GM12878 (cell line): ENCODE measurements around the gene CDCA3. TPM values are rescaled to one million over a fixed set of nuclear protein-coding genes. Genes with fewer than 3 reads are reported as not detected.

ENCODE experiments used
- ATAC-seq: fragments of 200-7000 bp; cut with Tn5 transposase; 3 replicates; pipeline ENCODE4 v1.9.1; 2020; ENCODE audit warnings: mild to moderate bottlenecking, moderate library complexity
- BruUV-seq: library from RNA; stranded (reverse); fragments of 400-500 nt; replicated peaks from 2 replicates; lab custom pipeline; 2021; lab: Mats Ljungman, UMichigan
- CTCF ChIA-PET: fragments of 300-600 bp; sonication (Branson Sonifier 250); formaldehyde crosslinking; extraction: SDS; loops from one replicate; lab custom pipeline; 2021; ENCODE audit warnings: inconsistent platforms; lab: Yijun Ruan, JAX
- POLR2A ChIA-PET: fragments of 350-600 bp; formaldehyde crosslinking; extraction: SDS; loops from one replicate; lab custom pipeline; 2021; ENCODE audit warnings: inconsistent platforms; lab: Charles Lee
- RAD21 ChIA-PET: fragments of 300-600 bp; sonication (Branson Sonifier 250); formaldehyde crosslinking; loops from one replicate; lab custom pipeline; 2023; ENCODE audit warnings: antibody characterized with exemption; ENCODE audit not compliant: unreplicated experiment; lab: Charles Lee
- SMC1A ChIA-PET: fragments of 300-600 bp; sonication (Branson Sonifier 250); formaldehyde crosslinking; loops from one replicate; lab custom pipeline; 2023; ENCODE audit not compliant: unreplicated experiment, uncharacterized antibody; lab: Charles Lee
- DNase-seq: peaks from one replicate; pipeline ENCODE4 v3.0.0-alpha.2; 2011; ENCODE audit warnings: low read depth, low spot score
- FAIRE-seq: peaks from 3 replicates; lab custom pipeline; 2011; peaks lifted over from hg19 to GRCh38; lab: Jason Lieb, UNC
- H2AFZ ChIP-seq: 2 replicates; pipeline ENCODE4 v1.6.0; 2011; ENCODE audit warnings: low read depth, low read length, control low read depth; ENCODE audit not compliant: control insufficient read depth
- H3K27ac ChIP-seq: 2 replicates; pipeline ENCODE4 v1.5.1; 2011; ENCODE audit warnings: control low read depth; ENCODE audit not compliant: control insufficient read depth, insufficient read depth
- H3K27me3 ChIP-seq, 2 experiments: replicated peaks in 1 of 2; 2 replicates each; pipeline versions ENCODE4 v1.6.0 to v1.6.1; 2011; ENCODE audit warnings: low read length in 1 of 2; ENCODE audit not compliant: control insufficient read depth in 2 of 2, insufficient read depth in 2 of 2
- H3K36me3 ChIP-seq, 2 experiments: 2 replicates each; pipeline ENCODE4 v1.5.1; 2011; ENCODE audit warnings: low read length in 1 of 2; ENCODE audit not compliant: control insufficient read depth in 2 of 2, insufficient read depth in 2 of 2
- H3K4me1 ChIP-seq: 2 replicates; pipeline ENCODE4 v1.6.1; 2011; ENCODE audit warnings: mild to moderate bottlenecking, low read length, moderate library complexity, mixed read lengths; ENCODE audit not compliant: control insufficient read depth, insufficient read depth
- H3K4me2 ChIP-seq: 2 replicates; pipeline ENCODE4 v1.6.0; 2011; ENCODE audit warnings: control low read depth; ENCODE audit not compliant: control insufficient read depth, insufficient read depth
- H3K4me3 ChIP-seq: fragments of 200-600 bp; sonication (generic); 2 replicates; pipeline ENCODE4 v1.5.1; 2016
- H3K79me2 ChIP-seq: 2 replicates; pipeline ENCODE4 v1.6.0; 2011; ENCODE audit warnings: low read length; ENCODE audit not compliant: control insufficient read depth, insufficient read depth
- H3K9ac ChIP-seq: 2 replicates; pipeline ENCODE4 v1.8.0; 2011; ENCODE audit warnings: low read length, control low read depth, mixed read lengths; ENCODE audit not compliant: control insufficient read depth, insufficient read depth
- H3K9me3 ChIP-seq: replicated peaks from 3 replicates; pipeline ENCODE4 v1.5.1; 2011; ENCODE audit warnings: mild to moderate bottlenecking, low read length; ENCODE audit not compliant: control insufficient read depth, insufficient read depth
- H4K20me1 ChIP-seq: 2 replicates; pipeline ENCODE4 v1.6.0; 2011; ENCODE audit not compliant: control insufficient read depth, insufficient read depth
- CBFB ChIP-seq: IDR thresholded peaks from 2 replicates; pipeline ENCODE4 v1.6.1; 2016; ENCODE audit warnings: antibody characterized with exemption, low read depth
- CHD1 ChIP-seq: IDR thresholded peaks from 2 replicates; pipeline ENCODE4 v1.6.1; 2012; ENCODE audit warnings: low read depth, low read length, improper control_type of control experiment
- CHD2 ChIP-seq: IDR thresholded peaks from 2 replicates; pipeline ENCODE4 v1.6.1; 2011; ENCODE audit warnings: low read depth, low read length, improper control_type of control experiment, borderline replicate concordance
- EZH2 ChIP-seq: IDR thresholded peaks from 2 replicates; pipeline ENCODE4 v1.6.1; 2012; ENCODE audit warnings: low read depth, mild to moderate bottlenecking, control low read depth, inconsistent platforms, low read length, borderline replicate concordance; ENCODE audit not compliant: control insufficient read depth
- MTA2 ChIP-seq: fragments of 450-650 bp; IDR thresholded peaks from 2 replicates; pipeline ENCODE4 v1.6.1; 2016; ENCODE audit warnings: low read depth, mild to moderate bottlenecking, moderate library complexity
- MYB ChIP-seq: fragments of 150-350 bp; IDR thresholded peaks from 2 replicates; pipeline ENCODE4 v1.6.1; 2014; ENCODE audit warnings: mild to moderate bottlenecking, low read depth, low read length, borderline replicate concordance
- NBN ChIP-seq: fragments of 450-650 bp; IDR thresholded peaks from 2 replicates; pipeline ENCODE4 v1.6.1; 2016
- SP1 ChIP-seq: IDR thresholded peaks from one replicate; pipeline ENCODE4 v1.6.1; 2011; ENCODE audit warnings: low read depth, low read length
- SUZ12 ChIP-seq: fragments of 200-600 bp; sonication (generic); IDR thresholded peaks from one replicate; pipeline ENCODE4 v1.6.1; 2018; ENCODE audit warnings: antibody characterized with exemption, mild to moderate bottlenecking; ENCODE audit not compliant: unreplicated experiment
- WGBS: methylation state at CpG from one replicate; pipeline ENCODE4 v1.1.6; 2016; ENCODE audit warnings: low lambda C conversion rate; ENCODE audit not compliant: insufficient replicate concordance, insufficient coverage; ENCODE audit errors: missing lambda C conversion rate; 5-methylcytosine and 5-hydroxymethylcytosine counted together
- in situ Hi-C: fragments of 300-500 bp; cut with MboI; formaldehyde crosslinking; loops from 9 replicates; pipeline ENCODE4 v1.14.3; 2018; ENCODE audit warnings: mixed read lengths
- intact Hi-C: fragments of 100-400 bp; cut with micrococcal nuclease; formaldehyde crosslinking; loops from one replicate; pipeline ENCODE4 v1.14.2; 2022; ENCODE audit not compliant: unreplicated experiment
- polyA plus RNA-seq, 11 experiments: library from polyadenylated mRNA; depleted of rRNA in 4 of 11; unstranded in 6 of 11; stranded (reverse) in 5 of 11; fragments of >200 nt; fragmentation: Nextera tagmentation in 4 of 11; fragmentation: Illumina TruSeq in 1 of 11; extraction: Ambion mirVana in 4 of 11; extraction: Trizol in 1 of 11; gene quantifications; 1 replicate in 1 of 11; 2 replicates in 10 of 11; pipeline versions ENCODE4 v1.2.1 to v1.2.3, GENCODE V29; 2011 to 2016; ENCODE audit warnings: inconsistent platforms in 2 of 11, missing spikeins in 2 of 11, low read depth in 1 of 11
- total RNA-seq, 4 experiments: library from RNA; depleted of rRNA in 3 of 4; stranded (reverse); fragments of >200 nt in 3 of 4; fragmentation: Illumina TruSeq in 1 of 4; extraction: Trizol in 1 of 4; gene quantifications; 2 replicates each; pipeline versions ENCODE4 v1.2.1 to v1.2.3, GENCODE V29; 2013 to 2021
- TF ChIP-seq, protein P1 (sequence below): IDR thresholded peaks from 2 replicates; pipeline ENCODE4 v1.6.1; 2012; ENCODE audit warnings: low read depth, low read length, improper control_type of control experiment
- TF ChIP-seq, protein P2 (sequence below): fragments of 450-650 bp; IDR thresholded peaks from 2 replicates; pipeline ENCODE4 v1.6.1; 2017; ENCODE audit warnings: low read depth, mild to moderate bottlenecking, moderate library complexity

The CDCA3 gene
- total and polyA plus RNA-seq, 10 of the 15 experiments (the other 5 are each of a cell fraction or from before 2014, with no cell fraction given), result 34.5 to 148 (median 97.4) TPM

DNA sequence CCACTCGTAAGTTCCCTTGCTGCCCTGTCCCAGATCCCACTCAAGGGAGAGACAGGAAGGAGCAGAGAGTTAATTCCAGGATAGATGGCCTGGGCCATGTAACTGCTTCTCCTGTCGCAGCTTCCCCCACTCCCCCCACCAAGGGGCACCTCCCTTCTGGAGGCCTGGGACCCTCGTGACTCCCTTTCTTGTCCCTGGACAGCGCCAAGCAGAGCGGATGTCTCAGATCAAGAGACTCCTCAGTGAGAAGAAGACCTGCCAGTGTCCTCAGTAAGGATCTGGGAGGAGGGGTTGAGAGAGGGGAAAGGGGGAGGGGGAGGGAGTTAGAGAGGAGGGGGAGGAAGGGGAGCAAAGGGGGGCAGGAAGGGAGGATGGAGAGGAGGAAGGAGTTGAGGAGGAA lies 32.4 kb downstream of the CDCA3 start (continued):
- no peak for TF ChIP-seq CHD2
- no peak for TF ChIP-seq CBFB
- TF ChIP-seq NBN, result no peak
- no peak for TF ChIP-seq SP1
- TF ChIP-seq MTA2, result no peak
- TF ChIP-seq MYB, result no peak
- TF ChIP-seq CHD1, result no peak
- TF ChIP-seq, all 136 proteins: peak for 0

DNA sequence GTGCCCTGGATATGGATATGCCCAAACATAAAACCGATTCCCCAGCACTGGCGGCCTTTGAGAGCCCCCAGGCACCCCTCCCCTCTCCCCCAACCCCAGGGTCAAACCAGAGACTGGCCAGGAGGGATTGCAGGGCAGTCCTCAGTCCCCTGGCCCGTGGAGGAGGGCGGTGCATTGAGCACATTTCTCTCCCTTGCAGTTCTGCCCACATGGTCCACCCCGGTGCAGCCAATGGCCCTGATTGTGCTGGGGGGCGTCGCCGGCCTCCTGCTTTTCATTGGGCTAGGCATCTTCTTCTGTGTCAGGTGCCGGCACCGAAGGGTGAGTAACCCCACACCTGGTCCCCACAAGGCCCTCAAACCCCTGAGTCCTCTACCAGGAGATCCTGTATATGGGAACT lies 32.9 kb downstream of the CDCA3 start:
- Histone ChIP-seq H3K36me3 (no peaks in the 10 kb centered on the region), H3K79me2 (no peaks in the 10 kb centered on the region), H3K4me1 (no peaks in the 10 kb centered on the region; the same call in 1 of the 2 replicates), H4K20me1 (no peaks in the 10 kb centered on the region), H2AFZ (no peak overlapping the region), H3K4me3 (no peak overlapping the region), H3K27ac (no peak overlapping the region), H3K4me2 (no peak overlapping the region), H3K9me3 (no peaks in the 10 kb centered on the region), H3K9ac (no peak overlapping the region), H3K27me3 (peaks cover 5 to 14% of the 10 kb centered on the region in 2 experiments)
- no peak for ATAC-seq
- FAIRE-seq, result no peak
- 63% methylated on average over 10 of the region's 10 CpGs for WGBS
- SMC1A ChIA-PET, result no interaction called here
- in situ Hi-C loops (no loop called here), intact Hi-C loops (no loop called here)
- POLR2A ChIA-PET, result interaction anchor here (0.6 kb wide), 1 partner anchor 11 kb away, joined by 4 read pairs; no protein-coding TSS in a partner anchor
- CTCF ChIA-PET, result interaction anchor here (1.0 to 1.1 kb wide), 2 partner anchors 17 to 65 kb away, joined by 3 to 5 read pairs; partner anchors contain the start of gene MLF2
- no TSS peak for BruUV-seq
- DNase-seq, result no peak
- RAD21 ChIA-PET, result no interaction called here
- no peak for TF ChIP-seq EZH2
- no peak for TF ChIP-seq SUZ12
- TF ChIP-seq, protein P1, sequence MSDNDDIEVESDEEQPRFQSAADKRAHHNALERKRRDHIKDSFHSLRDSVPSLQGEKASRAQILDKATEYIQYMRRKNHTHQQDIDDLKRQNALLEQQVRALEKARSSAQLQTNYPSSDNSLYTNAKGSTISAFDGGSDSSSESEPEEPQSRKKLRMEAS, result no peak
- TF ChIP-seq, protein P2, sequence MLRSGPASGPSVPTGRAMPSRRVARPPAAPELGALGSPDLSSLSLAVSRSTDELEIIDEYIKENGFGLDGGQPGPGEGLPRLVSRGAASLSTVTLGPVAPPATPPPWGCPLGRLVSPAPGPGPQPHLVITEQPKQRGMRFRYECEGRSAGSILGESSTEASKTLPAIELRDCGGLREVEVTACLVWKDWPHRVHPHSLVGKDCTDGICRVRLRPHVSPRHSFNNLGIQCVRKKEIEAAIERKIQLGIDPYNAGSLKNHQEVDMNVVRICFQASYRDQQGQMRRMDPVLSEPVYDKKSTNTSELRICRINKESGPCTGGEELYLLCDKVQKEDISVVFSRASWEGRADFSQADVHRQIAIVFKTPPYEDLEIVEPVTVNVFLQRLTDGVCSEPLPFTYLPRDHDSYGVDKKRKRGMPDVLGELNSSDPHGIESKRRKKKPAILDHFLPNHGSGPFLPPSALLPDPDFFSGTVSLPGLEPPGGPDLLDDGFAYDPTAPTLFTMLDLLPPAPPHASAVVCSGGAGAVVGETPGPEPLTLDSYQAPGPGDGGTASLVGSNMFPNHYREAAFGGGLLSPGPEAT, result no peak
